HepG2 (cell line): ENCODE data around the gene MAJIN. TPM values are rescaled to one million over a fixed set of nuclear protein-coding genes. Genes with fewer than 3 reads are reported as not detected.

ENCODE experiments used
- FIP1L1 ChIP-seq: fragments of 200-400 bp; formaldehyde crosslinking; IDR thresholded peaks from 2 replicates; pipeline ENCODE4 v1.6.1; 2018; ENCODE audit warnings: low read depth, mild to moderate bottlenecking, low read length, moderate library complexity, borderline replicate concordance; ENCODE audit not compliant: insufficient read depth
- FOXM1 ChIP-seq: sonication (generic); formaldehyde crosslinking; IDR thresholded peaks from 2 replicates; pipeline ENCODE4 v1.5.0; 2020; ENCODE audit warnings: missing genetic modification reagents
- GABPA ChIP-seq, 2 experiments: IDR thresholded peaks; 2 replicates each; pipeline ENCODE4 v1.6.1; 2011 to 2016; ENCODE audit warnings: low read depth in 2 of 2, low read length in 1 of 2, missing biosample characterization in 1 of 2, missing genetic modification characterization in 1 of 2
- HMGA1 ChIP-seq: sonication (generic); formaldehyde crosslinking; conservative IDR thresholded peaks from 2 replicates; pipeline ENCODE4 v1.4.0; 2020; ENCODE audit warnings: missing genetic modification reagents
- IRF1 ChIP-seq: sonication (generic); formaldehyde crosslinking; IDR thresholded peaks from 2 replicates; pipeline ENCODE4 v1.4.0; 2020; ENCODE audit warnings: low read depth, mild to moderate bottlenecking, missing genetic modification reagents
- MED13 ChIP-seq: sonication (generic); formaldehyde crosslinking; IDR thresholded peaks from 2 replicates; pipeline ENCODE4 v1.5.0; 2020; ENCODE audit warnings: missing genetic modification reagents
- POLR2G ChIP-seq: fragments of 200-400 bp; formaldehyde crosslinking; IDR thresholded peaks from 2 replicates; pipeline ENCODE4 v1.6.1; 2018; ENCODE audit warnings: mild to moderate bottlenecking, low read depth, low read length, moderate library complexity
- SIN3A ChIP-seq: IDR thresholded peaks from 2 replicates; pipeline ENCODE4 v1.6.1; 2011; ENCODE audit warnings: low read depth, mild to moderate bottlenecking, control low read depth, low read length, borderline replicate concordance
- TEF ChIP-seq: sonication (generic); formaldehyde crosslinking; IDR thresholded peaks from 2 replicates; pipeline ENCODE4 v1.5.0; 2020; ENCODE audit warnings: missing genetic modification reagents
- ZC3H13 ChIP-seq: sonication (generic); formaldehyde crosslinking; IDR thresholded peaks from 2 replicates; pipeline ENCODE4 v1.8.1; 2023; ENCODE audit warnings: mild to moderate bottlenecking, missing genetic modification reagents, moderate library complexity
- ZNF224 ChIP-seq: sonication (generic); formaldehyde crosslinking; IDR thresholded peaks from 2 replicates; pipeline ENCODE4 v1.5.0; 2020; ENCODE audit warnings: mild to moderate bottlenecking, missing genetic modification reagents
- ZNF589 ChIP-seq: sonication (generic); formaldehyde crosslinking; conservative IDR thresholded peaks from 2 replicates; pipeline ENCODE4 v1.8.0; 2022; ENCODE audit warnings: mild to moderate bottlenecking, moderate library complexity, missing genetic modification reagents
- polyA plus RNA-seq, 8 experiments: library from polyadenylated mRNA; depleted of rRNA in 3 of 8; stranded (reverse) in 7 of 8; unstranded in 1 of 8; fragments of >200 nt; fragmentation: Illumina TruSeq in 4 of 8; extraction: Trizol in 4 of 8; gene quantifications; 2 replicates each; pipeline versions ENCODE4 v1.2.1 to v1.2.3, GENCODE V29; 2011 to 2016; ENCODE audit warnings: low read depth in 4 of 8, missing spikeins in 1 of 8, mixed read lengths in 1 of 8; ENCODE audit not compliant: insufficient read depth in 1 of 8
- total RNA-seq, 5 experiments: library from RNA; depleted of rRNA; stranded (reverse); fragments of >200 nt; fragmentation: Illumina TruSeq; extraction: Trizol; gene quantifications; 2 replicates each; pipeline ENCODE4 v1.2.3, GENCODE V29; 2016; ENCODE audit warnings: low read depth in 1 of 5
- TF ChIP-seq, protein P1 (sequence below): sonication (generic); formaldehyde crosslinking; IDR thresholded peaks from 2 replicates; pipeline ENCODE4 v1.5.1; 2020; ENCODE audit warnings: missing genetic modification reagents, mild to moderate bottlenecking, borderline replicate concordance
- TF ChIP-seq, protein P2 (sequence below): sonication (generic); formaldehyde crosslinking; conservative IDR thresholded peaks from 2 replicates; pipeline ENCODE4 v1.4.0; 2020; ENCODE audit warnings: missing genetic modification reagents
- TF ChIP-seq, protein P3 (sequence below): sonication (generic); formaldehyde crosslinking; IDR thresholded peaks from 2 replicates; pipeline ENCODE4 v1.4.0; 2020; ENCODE audit warnings: low read depth, missing genetic modification reagents

The MAJIN gene
- total and polyA plus RNA-seq, 2 of the 13 experiments (the other 11 are each of a cell fraction or from before 2014, with no cell fraction given) = not detected

GRCh38 chr11:64888729-64889511 lies 83.0 kb downstream of the MAJIN start (continued):
- TF ChIP-seq GABPA (IDR thresholded peaks at IDR 0.05; ENCODE audit: low read depth, low read length) = no peak
- TF ChIP-seq GABPA (CRISPR knock-in tag; IDR thresholded peaks at IDR 0.05; ENCODE audit: low read depth) = no peak
- TF ChIP-seq MED13 = no peak
- TF ChIP-seq HMGA1 (CRISPR knock-in tag) = no peak
- TF ChIP-seq, protein P1, sequence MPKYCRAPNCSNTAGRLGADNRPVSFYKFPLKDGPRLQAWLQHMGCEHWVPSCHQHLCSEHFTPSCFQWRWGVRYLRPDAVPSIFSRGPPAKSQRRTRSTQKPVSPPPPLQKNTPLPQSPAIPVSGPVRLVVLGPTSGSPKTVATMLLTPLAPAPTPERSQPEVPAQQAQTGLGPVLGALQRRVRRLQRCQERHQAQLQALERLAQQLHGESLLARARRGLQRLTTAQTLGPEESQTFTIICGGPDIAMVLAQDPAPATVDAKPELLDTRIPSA (CRISPR knock-in tag) = no peak
- TF ChIP-seq SIN3A = no peak
- TF ChIP-seq POLR2G = peak; percentile 67
- TF ChIP-seq FIP1L1 = no peak
- TF ChIP-seq, protein P2, sequence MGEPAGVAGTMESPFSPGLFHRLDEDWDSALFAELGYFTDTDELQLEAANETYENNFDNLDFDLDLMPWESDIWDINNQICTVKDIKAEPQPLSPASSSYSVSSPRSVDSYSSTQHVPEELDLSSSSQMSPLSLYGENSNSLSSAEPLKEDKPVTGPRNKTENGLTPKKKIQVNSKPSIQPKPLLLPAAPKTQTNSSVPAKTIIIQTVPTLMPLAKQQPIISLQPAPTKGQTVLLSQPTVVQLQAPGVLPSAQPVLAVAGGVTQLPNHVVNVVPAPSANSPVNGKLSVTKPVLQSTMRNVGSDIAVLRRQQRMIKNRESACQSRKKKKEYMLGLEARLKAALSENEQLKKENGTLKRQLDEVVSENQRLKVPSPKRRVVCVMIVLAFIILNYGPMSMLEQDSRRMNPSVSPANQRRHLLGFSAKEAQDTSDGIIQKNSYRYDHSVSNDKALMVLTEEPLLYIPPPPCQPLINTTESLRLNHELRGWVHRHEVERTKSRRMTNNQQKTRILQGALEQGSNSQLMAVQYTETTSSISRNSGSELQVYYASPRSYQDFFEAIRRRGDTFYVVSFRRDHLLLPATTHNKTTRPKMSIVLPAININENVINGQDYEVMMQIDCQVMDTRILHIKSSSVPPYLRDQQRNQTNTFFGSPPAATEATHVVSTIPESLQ (CRISPR knock-in tag) = no peak
- TF ChIP-seq FOXM1 (CRISPR knock-in tag) = no peak
- TF ChIP-seq TEF (CRISPR knock-in tag) = no peak
- TF ChIP-seq ZC3H13 (CRISPR knock-in tag) = no peak
- no peak for TF ChIP-seq IRF1 (CRISPR knock-in tag)
- TF ChIP-seq ZNF589 (CRISPR knock-in tag) = no peak
- TF ChIP-seq, protein P3, sequence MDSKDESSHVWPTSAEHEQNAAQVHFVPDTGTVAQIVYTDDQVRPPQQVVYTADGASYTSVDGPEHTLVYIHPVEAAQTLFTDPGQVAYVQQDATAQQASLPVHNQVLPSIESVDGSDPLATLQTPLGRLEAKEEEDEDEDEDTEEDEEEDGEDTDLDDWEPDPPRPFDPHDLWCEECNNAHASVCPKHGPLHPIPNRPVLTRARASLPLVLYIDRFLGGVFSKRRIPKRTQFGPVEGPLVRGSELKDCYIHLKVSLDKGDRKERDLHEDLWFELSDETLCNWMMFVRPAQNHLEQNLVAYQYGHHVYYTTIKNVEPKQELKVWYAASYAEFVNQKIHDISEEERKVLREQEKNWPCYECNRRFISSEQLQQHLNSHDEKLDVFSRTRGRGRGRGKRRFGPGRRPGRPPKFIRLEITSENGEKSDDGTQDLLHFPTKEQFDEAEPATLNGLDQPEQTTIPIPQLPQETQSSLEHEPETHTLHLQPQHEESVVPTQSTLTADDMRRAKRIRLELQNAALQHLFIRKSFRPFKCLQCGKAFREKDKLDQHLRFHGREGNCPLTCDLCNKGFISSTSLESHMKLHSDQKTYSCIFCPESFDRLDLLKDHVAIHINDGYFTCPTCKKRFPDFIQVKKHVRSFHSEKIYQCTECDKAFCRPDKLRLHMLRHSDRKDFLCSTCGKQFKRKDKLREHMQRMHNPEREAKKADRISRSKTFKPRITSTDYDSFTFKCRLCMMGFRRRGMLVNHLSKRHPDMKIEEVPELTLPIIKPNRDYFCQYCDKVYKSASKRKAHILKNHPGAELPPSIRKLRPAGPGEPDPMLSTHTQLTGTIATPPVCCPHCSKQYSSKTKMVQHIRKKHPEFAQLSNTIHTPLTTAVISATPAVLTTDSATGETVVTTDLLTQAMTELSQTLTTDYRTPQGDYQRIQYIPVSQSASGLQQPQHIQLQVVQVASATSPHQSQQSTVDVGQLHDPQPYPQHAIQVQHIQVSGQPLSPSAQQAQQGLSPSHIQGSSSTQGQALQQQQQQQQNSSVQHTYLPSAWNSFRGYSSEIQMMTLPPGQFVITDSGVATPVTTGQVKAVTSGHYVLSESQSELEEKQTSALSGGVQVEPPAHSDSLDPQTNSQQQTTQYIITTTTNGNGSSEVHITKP (CRISPR knock-in tag) = peak; percentile 45; the same call in 1 of the 2 replicates
- no peak for TF ChIP-seq ZNF224 (CRISPR knock-in tag)
